IMR-90 (cell line): ENCODE results near the gene DCC. TPM values are rescaled to one million over a fixed set of nuclear protein-coding genes. Genes with fewer than 3 reads are reported as not detected.

ENCODE experiments used
- ATAC-seq: fragments of 200-7000 bp; cut with Tn5 transposase; 2 replicates; pipeline ENCODE4 v1.9.1; 2020; ENCODE audit warnings: low read depth, mild to moderate bottlenecking, moderate library complexity
- BruUV-seq: library from RNA; stranded (reverse); fragments of 400-500 nt; replicated peaks from 2 replicates; lab custom pipeline; 2021; lab: Mats Ljungman, UMichigan
- CTCF ChIA-PET: fragments of 300-600 bp; formaldehyde crosslinking; extraction: SDS; loops from one replicate; lab custom pipeline; 2021; ENCODE audit warnings: antibody characterized with exemption; lab: Yijun Ruan, JAX
- POLR2A ChIA-PET: fragments of 300-600 bp; sonication (Branson Sonifier 250); formaldehyde crosslinking; loops from one replicate; lab custom pipeline; 2022; ENCODE audit warnings: antibody characterized with exemption; ENCODE audit not compliant: unreplicated experiment; lab: Charles Lee
- DNase-seq: peaks from one replicate; pipeline ENCODE4 v3.0.0; 2013
- H2AFZ ChIP-seq: replicated peaks from 2 replicates; pipeline ENCODE3; 2013; ENCODE audit warnings: low read length, mild to moderate bottlenecking; ENCODE audit not compliant: poor library complexity
- H2AK5ac ChIP-seq: 2 replicates; pipeline ENCODE4 v1.6.1; 2013; ENCODE audit warnings: low read depth, low read length, inconsistent platforms
- H2AK9ac ChIP-seq: replicated peaks from 2 replicates; pipeline ENCODE3; 2013; ENCODE audit warnings: mild to moderate bottlenecking, low read depth, low read length, moderate library complexity; ENCODE audit not compliant: poor library complexity
- H2BK120ac ChIP-seq: 2 replicates; pipeline ENCODE4 v1.6.1; 2013; ENCODE audit warnings: low read depth, low read length, inconsistent platforms
- H2BK15ac ChIP-seq: 3 replicates; pipeline ENCODE4 v1.6.1; 2013; ENCODE audit warnings: low read depth, low read length, inconsistent platforms
- H2BK20ac ChIP-seq: 2 replicates; pipeline ENCODE4 v1.6.1; 2013; ENCODE audit warnings: low read depth, mild to moderate bottlenecking, inconsistent platforms, low read length, moderate library complexity
- H2BK5ac ChIP-seq: 2 replicates; pipeline ENCODE4 v1.6.1; 2013; ENCODE audit warnings: mild to moderate bottlenecking, low read depth, low read length, inconsistent platforms; ENCODE audit not compliant: poor library complexity, severe bottlenecking
- H3K14ac ChIP-seq: replicated peaks from 2 replicates; pipeline ENCODE4 v1.6.1; 2013; ENCODE audit warnings: low read depth, low read length, inconsistent platforms
- H3K18ac ChIP-seq: 2 replicates; pipeline ENCODE4 v1.6.1; 2013; ENCODE audit warnings: low read depth, low read length, control low read depth
- H3K23ac ChIP-seq: 2 replicates; pipeline ENCODE4 v1.6.1; 2013; ENCODE audit warnings: low read depth, low read length, inconsistent platforms
- H3K27ac ChIP-seq: 2 replicates; pipeline ENCODE4 v1.5.1; 2013; ENCODE audit warnings: mild to moderate bottlenecking, control low read depth, low read length; ENCODE audit not compliant: insufficient read depth
- H3K27me3 ChIP-seq: 2 replicates; pipeline ENCODE4 v1.6.1; 2013; ENCODE audit warnings: low read length; ENCODE audit not compliant: control insufficient read depth, insufficient read depth
- H3K36me3 ChIP-seq: 2 replicates; pipeline ENCODE4 v1.6.1; 2013; ENCODE audit warnings: low read length, mixed read lengths; ENCODE audit not compliant: control insufficient read depth, insufficient read depth
- H3K4ac ChIP-seq: 2 replicates; pipeline ENCODE4 v1.6.1; 2013; ENCODE audit warnings: low read depth, low read length, inconsistent platforms
- H3K4me1 ChIP-seq: 2 replicates; pipeline ENCODE4 v1.6.1; 2013; ENCODE audit warnings: low read length, mixed read lengths; ENCODE audit not compliant: control insufficient read depth, insufficient read depth
- H3K4me2 ChIP-seq: 2 replicates; pipeline ENCODE4 v1.6.1; 2013; ENCODE audit warnings: low read depth, mild to moderate bottlenecking, control low read depth, low read length, moderate library complexity
- H3K4me3 ChIP-seq: 2 replicates; pipeline ENCODE4 v1.5.1; 2013; ENCODE audit warnings: low read depth, mild to moderate bottlenecking, control low read depth, low read length, moderate library complexity; ENCODE audit not compliant: insufficient read depth
- H3K56ac ChIP-seq: 2 replicates; pipeline ENCODE4 v1.6.1; 2013; ENCODE audit warnings: low read length, inconsistent platforms; ENCODE audit not compliant: insufficient read depth; ENCODE audit errors: extremely low read depth
- H3K79me1 ChIP-seq, 2 experiments: 2 replicates each; pipeline ENCODE4 v1.6.1; 2013; ENCODE audit warnings: low read length in 2 of 2, inconsistent platforms in 1 of 2, low read depth in 1 of 2
- H3K9ac ChIP-seq: 2 replicates; pipeline ENCODE4 v1.6.1; 2013; ENCODE audit warnings: low read depth, low read length, control low read depth
- H3K9me1 ChIP-seq: 2 replicates; pipeline ENCODE4 v1.6.1; 2013; ENCODE audit warnings: low read length, inconsistent platforms; ENCODE audit not compliant: insufficient read depth
- H3K9me3 ChIP-seq: 2 replicates; pipeline ENCODE4 v1.6.1; 2013; ENCODE audit warnings: low read length; ENCODE audit not compliant: control insufficient read depth, insufficient read depth
- H4K20me1 ChIP-seq: 2 replicates; pipeline ENCODE4 v1.6.1; 2013; ENCODE audit warnings: low read length, inconsistent platforms; ENCODE audit not compliant: insufficient read depth
- H4K5ac ChIP-seq: 2 replicates; pipeline ENCODE4 v1.6.1; 2013; ENCODE audit warnings: mild to moderate bottlenecking, low read depth, low read length, control low read depth
- H4K8ac ChIP-seq, 2 experiments: 2 replicates each; pipeline ENCODE4 v1.6.1; 2013; ENCODE audit warnings: low read depth in 2 of 2, low read length in 2 of 2, control low read depth in 1 of 2, inconsistent platforms in 1 of 2
- H4K91ac ChIP-seq: 2 replicates; pipeline ENCODE4 v1.6.1; 2013; ENCODE audit warnings: low read depth, low read length, inconsistent platforms; ENCODE audit not compliant: insufficient read depth
- CTCF ChIP-seq: conservative IDR thresholded peaks from 2 replicates; pipeline ENCODE4 v1.5.1; 2012; ENCODE audit warnings: mild to moderate bottlenecking, low read depth, low read length, improper control_type of control experiment
- ELK1 ChIP-seq: fragments of 150-350 bp; IDR thresholded peaks from 2 replicates; pipeline ENCODE4 v1.6.1; 2016; ENCODE audit warnings: low read depth, mild to moderate bottlenecking, low read length, moderate library complexity, borderline replicate concordance
- FOS ChIP-seq: fragments of 150-350 bp; IDR thresholded peaks from 2 replicates; pipeline ENCODE4 v1.6.1; 2016; ENCODE audit warnings: low read depth, low read length
- MXI1 ChIP-seq: IDR thresholded peaks from 2 replicates; pipeline ENCODE4 v1.6.1; 2012; ENCODE audit warnings: low read depth, mild to moderate bottlenecking, low read length, moderate library complexity, borderline replicate concordance
- NFE2L2 ChIP-seq: fragments of 150-350 bp; IDR thresholded peaks from 2 replicates; pipeline ENCODE4 v1.6.1; 2016; ENCODE audit warnings: low read depth, mild to moderate bottlenecking, low read length
- POLR2A ChIP-seq: IDR thresholded peaks from 2 replicates; pipeline ENCODE4 v1.6.1; 2012; ENCODE audit warnings: mild to moderate bottlenecking, low read depth, low read length
- RFX5 ChIP-seq: IDR thresholded peaks from 2 replicates; pipeline ENCODE4 v1.8.0; 2012; ENCODE audit warnings: low read depth, mild to moderate bottlenecking, low read length, moderate library complexity
- USF2 ChIP-seq: fragments of 150-350 bp; IDR thresholded peaks from 2 replicates; pipeline ENCODE4 v1.6.1; 2017; ENCODE audit warnings: mild to moderate bottlenecking, antibody characterized with exemption, low read length, low read depth
- WGBS, 2 experiments: methylation state at CpG; one replicate each; pipeline versions ENCODE4 v1.1.5 to v1.1.7; 2013; ENCODE audit warnings: missing lambda C conversion rate in 2 of 2; ENCODE audit not compliant: insufficient read length in 1 of 2; ENCODE audit errors: extremely low coverage in 2 of 2; 5-methylcytosine and 5-hydroxymethylcytosine counted together
- dilution Hi-C: fragments of 300-500 bp; cut with HindIII; formaldehyde crosslinking; loops from one replicate; pipeline ENCODE4 v1.14.3; 2018; ENCODE audit warnings: low sequenced_read_pairs; ENCODE audit not compliant: unreplicated experiment
- in situ Hi-C: fragments of 300-500 bp; cut with MboI; formaldehyde crosslinking; loops from 3 replicates; pipeline ENCODE4 v1.14.3; 2019; ENCODE audit warnings: low sequenced_read_pairs, inconsistent platforms, mixed read lengths
- intact Hi-C: fragments of 100-400 bp; cut with micrococcal nuclease; formaldehyde crosslinking; loops from 2 replicates; pipeline ENCODE4 v1.10.0; 2022
- polyA plus RNA-seq, 3 experiments: library from polyadenylated mRNA; depleted of rRNA; stranded (reverse); fragments of >200 nt; gene quantifications; 2 replicates each; pipeline ENCODE4 v1.2.3, GENCODE V29; 2012; ENCODE audit warnings: low replicate concordance in 1 of 3
- total RNA-seq: library from RNA; depleted of rRNA; stranded (reverse); fragments of >200 nt; gene quantifications from 2 replicates; pipeline ENCODE4 v1.2.3, GENCODE V29; 2012

DCC gene
- total and polyA plus RNA-seq, 2 of the 4 experiments (the other 2 are of a cell fraction), result 0.31 to 0.54 TPM

- H2AFZ ChIP-seq, result no peak overlapping the region
- H2AK5ac ChIP-seq, result no peak overlapping the region
- DNase-seq, result no peak
- no peak overlapping the region for H2BK15ac ChIP-seq
- WGBS, 2 experiments, result no CpG with 5 or more reads among the region's 3 CpGs
- no peak overlapping the region for H3K18ac ChIP-seq
- H3K4me1 ChIP-seq, result no peaks in the 10 kb centered on the region
- H3K14ac ChIP-seq, result no peak overlapping the region
- H3K27me3 ChIP-seq, result no peaks in the 10 kb centered on the region
- no peak overlapping the region for H3K56ac ChIP-seq
- ChIA-PET POLR2A (no interaction called here), CTCF (no interaction called here)
- H2BK5ac ChIP-seq, result no peak overlapping the region
- H3K23ac ChIP-seq, result no peak overlapping the region
- no peak overlapping the region for H4K8ac ChIP-seq
- no peak overlapping the region for H3K27ac ChIP-seq
- in situ Hi-C loops (no loop called here), intact Hi-C loops (no loop called here), dilution Hi-C loops (no loop called here)
- H3K4ac ChIP-seq, result no peak overlapping the region
- H3K9me1 ChIP-seq, result no peaks in the 10 kb centered on the region
- no peak overlapping the region for H3K4me2 ChIP-seq
- no peak overlapping the region for H3K9ac ChIP-seq
- ATAC-seq, result no peak
- no peaks in the 10 kb centered on the region for H3K79me1 ChIP-seq
- H4K5ac ChIP-seq, result no peak overlapping the region
- H2BK20ac ChIP-seq, result no peak overlapping the region
- no peak overlapping the region for H2AK9ac ChIP-seq
- no peak overlapping the region for H2BK120ac ChIP-seq
- no peaks in the 10 kb centered on the region for H3K36me3 ChIP-seq
- no peak overlapping the region for H4K91ac ChIP-seq
- no peaks in the 10 kb centered on the region for H4K20me1 ChIP-seq
- no peak overlapping the region for H3K4me3 ChIP-seq
- BruUV-seq, result no TSS peak
- no peak for TF ChIP-seq USF2
- no peak for TF ChIP-seq POLR2A
- no peak for TF ChIP-seq RFX5
- no peak for TF ChIP-seq MXI1
- no peak for TF ChIP-seq CTCF
- no peak for TF ChIP-seq ELK1
- TF ChIP-seq FOS, result no peak
- no peak for TF ChIP-seq NFE2L2
- H3K9me3 ChIP-seq, result peaks cover 8% of the 10 kb centered on the region
These were observed 1156.0 kb downstream of the DCC start for GRCh38 chr18:53496028-53496427.
